ENCODE results near the gene BUD23.
"Not testable (repeated sequence)": the region's sequence is repeated elsewhere in the genome, so short reads cannot be mapped to it uniquely, and the experiment has no call there.

The BUD23 gene

GRCh38 chr7:73668103-73668885, 15.1 kb upstream of the BUD23 start:
- in situ Hi-C loops (cut with MboI; ENCODE audit: low sequenced_read_pairs), result no loop called here

- in situ Hi-C loops (cut with MboI; ENCODE audit: low sequenced_read_pairs), result no loop called here
Observed at GRCh38 chr7:73668886-73669230, 14.5 kb upstream of the BUD23 start.

GRCh38 chr7:73669288-73669701, 14.1 kb upstream of the BUD23 start:
- in situ Hi-C loops (cut with MboI; ENCODE audit: low sequenced_read_pairs), result no loop called here

GRCh38 chr7:73669858-73670385, 13.5 kb upstream of the BUD23 start:
- in situ Hi-C loops (cut with MboI; ENCODE audit: low sequenced_read_pairs), result no loop called here

DNA sequence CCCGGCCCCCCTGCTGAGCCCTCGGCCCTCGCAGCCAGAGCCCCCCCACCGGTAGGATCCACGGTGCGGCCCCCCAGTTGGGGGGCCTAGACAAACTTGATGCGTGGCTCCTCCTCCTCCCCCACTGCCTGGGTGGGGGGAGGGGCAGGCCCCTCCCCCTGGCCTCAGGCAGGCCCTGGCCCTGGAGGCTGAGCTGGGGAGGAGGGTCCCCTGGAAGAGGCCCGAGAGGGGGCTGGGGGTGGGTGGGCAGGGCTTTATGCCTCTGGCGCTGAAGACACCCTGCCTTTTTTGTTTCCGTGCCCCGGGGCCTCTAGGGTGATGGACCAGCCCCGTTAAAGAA, 12.1 kb upstream of the BUD23 start:
- in situ Hi-C loops (cut with MboI; ENCODE audit: low sequenced_read_pairs), result no loop called here

GRCh38 chr7:73671857-73672445, 11.4 kb upstream of the BUD23 start:
- in situ Hi-C loops (cut with MboI; ENCODE audit: low sequenced_read_pairs), result no loop called here

DNA sequence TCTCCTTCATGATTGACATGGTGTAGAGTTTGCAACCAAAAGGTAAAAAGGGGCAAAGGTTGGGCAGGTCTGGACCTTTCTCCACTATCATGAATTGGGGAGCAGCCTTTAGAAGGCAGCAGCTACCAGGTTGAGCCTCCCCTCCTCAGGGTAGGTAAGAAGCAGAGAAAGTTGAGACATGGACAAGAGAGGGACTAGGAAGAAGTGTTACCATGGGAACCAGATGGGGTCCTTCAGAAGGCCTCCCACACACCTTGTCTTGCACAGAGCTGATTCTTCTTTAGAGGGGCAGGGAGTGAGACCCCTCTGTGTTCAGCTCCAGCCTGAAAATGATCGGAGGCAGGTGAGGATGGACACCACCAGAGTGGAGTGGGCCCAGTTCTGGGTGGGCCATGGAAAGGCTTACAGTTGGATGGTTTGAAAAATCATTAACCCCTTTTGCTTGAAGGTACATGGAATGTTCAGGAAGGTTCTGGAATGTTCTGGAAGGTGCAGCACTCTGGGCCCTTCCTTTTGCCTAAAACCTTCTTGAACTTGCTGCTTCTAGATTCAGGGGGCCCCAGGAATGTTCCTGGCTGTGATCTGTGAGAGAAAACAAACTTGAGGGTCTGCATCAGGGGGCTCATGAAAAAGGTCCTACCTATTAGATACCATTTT, 8.8 kb upstream of the BUD23 start:
- in situ Hi-C loops (cut with MboI; ENCODE audit: low sequenced_read_pairs), result no loop called here

DNA sequence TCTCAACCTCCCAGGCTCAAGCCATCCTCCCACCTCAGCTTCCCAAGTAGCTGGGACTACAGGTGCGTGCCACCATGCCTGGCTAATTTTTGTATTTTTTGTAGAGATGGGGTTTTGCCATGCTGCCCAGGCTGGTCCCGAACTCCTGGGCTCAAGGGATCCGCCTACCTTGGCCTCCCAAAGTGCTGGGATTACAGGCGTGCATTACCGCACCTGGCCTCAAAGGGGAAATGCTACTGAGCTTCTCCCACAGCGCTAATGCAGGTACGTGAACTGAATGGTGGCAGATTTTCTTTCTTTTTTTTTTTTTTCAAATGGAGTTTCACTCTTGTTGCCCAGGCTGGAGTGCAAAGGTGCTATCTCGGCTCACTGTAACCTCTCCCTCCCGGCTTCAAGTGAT, 7.3 kb upstream of the BUD23 start:
- in situ Hi-C loops (cut with MboI; ENCODE audit: low sequenced_read_pairs), result not testable (repeated sequence)

GRCh38 chr7:73678862-73679261, 4.5 kb upstream of the BUD23 start:
- in situ Hi-C loops (cut with MboI; ENCODE audit: low sequenced_read_pairs), result no loop called here

DNA sequence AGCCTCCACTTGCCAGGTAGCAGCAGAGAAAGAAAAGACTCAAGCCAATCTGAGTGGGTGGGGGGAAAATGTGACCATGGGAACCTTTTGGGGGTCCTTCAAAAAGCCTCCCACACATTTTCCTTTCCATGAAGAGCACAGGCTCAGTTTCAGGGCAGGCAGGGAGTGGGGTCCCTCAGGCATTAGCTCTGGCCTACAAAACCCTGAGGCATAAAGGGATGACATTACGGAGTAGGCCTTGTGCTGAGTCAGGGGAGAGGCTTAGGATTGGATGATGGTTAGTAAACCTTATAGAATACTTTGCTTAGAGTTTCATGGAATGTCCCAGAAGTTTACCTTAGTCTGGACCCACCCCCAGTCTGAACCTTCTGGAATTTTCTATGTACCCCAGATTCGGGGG, 3.7 kb upstream of the BUD23 start:
- in situ Hi-C loops (cut with MboI; ENCODE audit: low sequenced_read_pairs), result no loop called here

- in situ Hi-C loops (cut with MboI; ENCODE audit: low sequenced_read_pairs), result no loop called here
Observed at GRCh38 chr7:73680501-73680900, 2.9 kb upstream of the BUD23 start.

DNA sequence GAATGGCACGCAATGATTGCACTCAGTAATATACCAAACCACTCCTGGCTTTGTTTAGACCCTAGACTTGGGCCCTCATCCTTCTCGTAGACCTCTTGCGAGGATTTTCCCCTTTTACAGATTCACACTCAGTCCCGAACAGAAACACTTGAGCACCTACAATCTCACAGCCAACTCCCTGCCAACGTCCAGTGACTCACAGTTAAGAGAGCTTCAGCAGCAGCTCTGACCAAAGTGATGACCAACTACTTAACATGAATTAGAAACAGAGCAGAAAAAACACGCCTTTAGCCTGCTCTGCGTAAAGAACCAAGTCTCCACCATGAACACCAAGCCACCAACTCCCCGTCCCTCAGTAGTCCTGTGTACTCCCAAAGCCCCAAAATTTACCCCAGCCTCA, 2.4 kb upstream of the BUD23 start:
- in situ Hi-C loops (cut with MboI; ENCODE audit: low sequenced_read_pairs), result no loop called here

GRCh38 chr7:73682745-73683055, 697 bp upstream of the BUD23 start:
- in situ Hi-C loops (cut with MboI; ENCODE audit: low sequenced_read_pairs), result no loop called here

- in situ Hi-C loops (cut with MboI; ENCODE audit: low sequenced_read_pairs), result no loop called here
Observed at GRCh38 chr7:73683788-73684693, 644 bp downstream of the BUD23 start.

DNA sequence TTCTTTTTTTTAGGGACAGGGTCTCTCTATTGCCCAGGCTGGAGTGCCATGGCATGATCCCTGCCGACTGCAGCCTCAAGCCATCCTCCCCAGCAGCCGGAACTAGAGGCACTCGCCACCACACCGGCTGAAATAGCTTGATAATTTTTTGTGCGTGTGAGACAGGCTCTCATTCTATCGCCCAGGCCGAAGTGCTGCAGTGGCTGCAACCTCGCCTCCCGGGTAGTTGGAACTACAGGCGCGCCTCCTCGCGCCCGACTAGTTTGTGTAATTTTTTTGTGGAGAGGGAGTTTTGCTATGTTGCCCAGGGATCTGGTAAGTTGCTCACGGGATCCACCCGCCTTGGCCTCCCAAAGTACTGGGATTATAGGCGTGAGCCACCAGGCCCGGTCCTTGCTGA, 1.9 kb downstream of the BUD23 start:
- in situ Hi-C loops (cut with MboI; ENCODE audit: low sequenced_read_pairs), result no loop called here

DNA sequence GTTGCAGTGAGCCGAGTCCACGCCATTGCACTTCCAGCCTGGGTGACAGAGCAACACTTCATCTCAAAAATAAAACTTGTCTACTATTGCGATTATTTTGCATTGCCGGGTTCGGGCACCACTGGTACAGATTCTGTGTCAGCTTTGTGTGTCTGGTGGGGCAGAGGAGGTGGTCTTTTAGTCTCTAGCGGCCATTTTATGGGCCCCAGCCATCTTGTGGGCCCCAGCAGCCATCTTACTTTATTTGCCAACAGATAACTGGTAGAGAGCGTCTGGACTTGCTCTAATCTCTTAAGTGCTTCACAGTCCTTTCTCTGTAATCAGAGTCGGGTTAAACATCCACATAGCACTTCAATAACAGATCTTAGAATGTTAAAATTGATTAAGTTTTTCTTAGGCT, 4.9 kb downstream of the BUD23 start:
- in situ Hi-C loops (cut with MboI; ENCODE audit: low sequenced_read_pairs), result no loop called here

GRCh38 chr7:73690646-73691045, 7.2 kb downstream of the BUD23 start:
- in situ Hi-C loops (cut with MboI; ENCODE audit: low sequenced_read_pairs), result no loop called here

DNA sequence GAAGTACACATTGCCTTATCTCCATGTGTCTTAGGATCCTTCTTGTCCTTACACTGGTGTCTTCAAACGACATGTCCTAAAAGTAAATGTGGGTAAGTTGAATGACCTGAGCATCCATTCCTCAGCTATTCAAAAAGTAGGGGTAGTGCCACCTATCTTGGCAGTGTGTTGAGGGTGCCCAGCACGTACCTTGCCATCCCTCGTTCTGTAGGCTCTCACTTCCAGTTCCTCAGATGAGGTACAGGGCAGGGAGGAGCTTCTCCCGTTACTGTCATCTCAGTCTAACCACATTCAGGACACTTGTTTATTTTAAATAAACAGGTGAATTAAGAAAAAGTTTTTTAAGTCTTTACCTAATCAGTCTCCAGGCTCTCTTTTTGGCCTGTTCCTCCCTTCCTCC, 13.0 kb downstream of the BUD23 start:
- in situ Hi-C loops (cut with MboI; ENCODE audit: low sequenced_read_pairs), result no loop called here

DNA sequence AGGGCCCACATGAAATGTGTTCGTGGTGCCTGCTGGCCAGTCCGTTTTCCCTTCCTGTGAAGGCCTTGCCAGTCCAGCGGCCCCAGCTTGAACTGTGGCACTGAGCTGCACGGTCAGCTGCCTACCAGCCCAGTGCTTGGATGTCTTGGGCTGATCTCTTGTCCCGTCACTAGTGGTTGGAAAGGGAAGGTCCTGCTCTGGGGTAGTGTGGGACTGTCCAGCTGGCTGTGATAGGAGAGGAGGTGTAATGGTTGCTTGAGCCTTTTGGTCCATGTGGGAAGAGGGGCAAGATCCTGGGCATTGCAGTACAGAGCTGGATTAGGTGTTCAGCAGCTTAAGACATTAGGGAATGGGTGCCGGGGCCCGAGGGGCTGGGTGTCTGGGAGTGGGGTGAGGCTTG, 15.0 kb downstream of the BUD23 start:
- in situ Hi-C loops (cut with MboI; ENCODE audit: low sequenced_read_pairs), result no loop called here

- in situ Hi-C loops (cut with MboI; ENCODE audit: low sequenced_read_pairs), result no loop called here
Observed at GRCh38 chr7:73699370-73700068, 16.1 kb downstream of the BUD23 start.

DNA sequence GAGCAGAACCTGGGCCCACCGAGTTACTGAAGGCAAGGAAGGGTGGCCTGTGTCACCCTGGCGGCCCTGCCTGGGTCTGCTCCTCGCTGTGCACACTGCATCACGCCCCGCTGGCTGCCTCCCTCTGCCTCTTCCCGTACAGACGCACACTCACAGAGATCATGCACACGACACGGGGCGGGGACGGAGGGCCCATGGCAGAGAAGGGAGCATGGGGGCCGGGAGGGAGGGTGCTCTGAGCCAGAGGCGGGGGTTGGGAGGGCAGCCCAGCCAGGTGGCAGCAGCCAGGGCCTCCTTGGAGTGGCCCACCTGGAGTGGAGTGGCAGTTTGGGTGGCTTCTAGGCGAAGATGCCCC, 16.6 kb downstream of the BUD23 start:
- in situ Hi-C loops (cut with MboI; ENCODE audit: low sequenced_read_pairs), result no loop called here
